ENCODE results near the gene FBLL1. TPM values are rescaled to one million over a fixed set of nuclear protein-coding genes. Genes with fewer than 3 reads are reported as not detected.

FBLL1 gene
- total and polyA plus RNA-seq, 2 donors (not counting 3 experiments of a cell fraction or from before 2014, with no cell fraction given), result 0.44 to 2.5 TPM

GRCh38 chr5:168482361-168482760, 46.7 kb upstream of the FBLL1 start:
- H3K27me3 ChIP-seq (ENCODE audit: control insufficient read depth in 2 of 2, insufficient read depth in 2 of 2, low read length in 2 of 2), result no peaks in the 10 kb centered on the region
- no peak overlapping the region for H3K4me3 ChIP-seq (replicated peaks in 1 of 3; ENCODE audit: insufficient read depth in 1 of 3, low read depth in 1 of 3, low read length in 3 of 3)
- H3K79me2 ChIP-seq (ENCODE audit: control insufficient read depth, insufficient read depth, low read length), result peaks cover 6% of the 10 kb centered on the region
- dilution Hi-C loops (cut with MboI; ENCODE audit: extremely low pct_ligation_motif_present, low sequenced_read_pairs), result no loop called here
- intact Hi-C loops (cut with micrococcal nuclease), result loop anchor here (10.0 kb wide), 1 partner anchor 1102 kb away; the partner anchor contains the start of gene SPDL1
- H3K9ac ChIP-seq (replicated peaks; ENCODE audit: extremely low read depth, insufficient read depth, low read length), result no peak overlapping the region
- no peak overlapping the region for H2AFZ ChIP-seq (ENCODE audit: low read depth, low read length)
- DNase-seq (ENCODE audit: low read depth, low spot score), result no peak
- peaks cover 2% of the 10 kb centered on the region for H3K4me1 ChIP-seq (ENCODE audit: control insufficient read depth, extremely low read depth, insufficient read depth, low read length)
- no peak for FAIRE-seq
- ChIA-PET POLR2A (no interaction called here), CTCF (no interaction called here)
- no peaks in the 10 kb centered on the region for H3K9me3 ChIP-seq (replicated peaks; ENCODE audit: control insufficient read depth, insufficient read depth, low read length)
- no peak for TF ChIP-seq MYC (IDR thresholded peaks at IDR 0.05; ENCODE audit: low read depth, low read length)
- no peak for TF ChIP-seq GATA2 (IDR thresholded peaks at IDR 0.05; ENCODE audit: insufficient read depth, insufficient read length, low read depth, low read length)
- TF ChIP-seq EZH2 (IDR thresholded peaks at IDR 0.05; ENCODE audit: borderline replicate concordance, low read depth, low read length, severe bottlenecking), result no peak
- no peak for TF ChIP-seq JUN (IDR thresholded peaks at IDR 0.05; ENCODE audit: borderline replicate concordance, insufficient read depth, insufficient read length, low read depth)
- H3K4me2 ChIP-seq (ENCODE audit: insufficient read depth, low read length), result no peak overlapping the region
- H3K27ac ChIP-seq (ENCODE audit: insufficient read depth, low read depth, low read length), result no peak overlapping the region
- H3K9me1 ChIP-seq (replicated peaks; ENCODE audit: control insufficient read depth, extremely low read depth, insufficient read depth, low read length), result no peaks in the 10 kb centered on the region
- H4K20me1 ChIP-seq (replicated peaks; ENCODE audit: control insufficient read depth, extremely low read depth, insufficient read depth, low read length), result no peaks in the 10 kb centered on the region
- no peaks in the 10 kb centered on the region for H3K36me3 ChIP-seq (ENCODE audit: control insufficient read depth in 2 of 2, extremely low read depth in 1 of 2, insufficient read depth in 2 of 2, low read length in 2 of 2)
- BruUV-seq (replicated peaks), result no TSS peak

- Histone ChIP-seq H4K20me1 (replicated peaks; ENCODE audit: control insufficient read depth, extremely low read depth, insufficient read depth, low read length) (no peaks in the 10 kb centered on the region), H3K9me1 (replicated peaks; ENCODE audit: control insufficient read depth, extremely low read depth, insufficient read depth, low read length) (no peaks in the 10 kb centered on the region), H3K4me3 (replicated peaks in 1 of 3; ENCODE audit: insufficient read depth in 1 of 3, low read depth in 1 of 3, low read length in 3 of 3) (peak within 1 kb of the TSS; percentile 62 to 98 (median 82)), H2AFZ (ENCODE audit: low read depth, low read length) (peak within 1 kb of the TSS; percentile 75), H3K27ac (ENCODE audit: insufficient read depth, low read depth, low read length) (peak within 1 kb of the TSS; percentile 4), H3K79me2 (ENCODE audit: control insufficient read depth, insufficient read depth, low read length) (peaks cover 15% of the 10 kb centered on the region), H3K9ac (replicated peaks; ENCODE audit: extremely low read depth, insufficient read depth, low read length) (peak within 1 kb of the TSS; percentile 67), H3K36me3 (ENCODE audit: control insufficient read depth in 2 of 2, extremely low read depth in 1 of 2, insufficient read depth in 2 of 2, low read length in 2 of 2) (peaks cover 0 to 6% of the 10 kb centered on the region in 2 experiments), H3K4me1 (ENCODE audit: control insufficient read depth, extremely low read depth, insufficient read depth, low read length) (peaks cover 6% of the 10 kb centered on the region), H3K9me3 (replicated peaks; ENCODE audit: control insufficient read depth, insufficient read depth, low read length) (no peaks in the 10 kb centered on the region), H3K27me3 (ENCODE audit: control insufficient read depth in 2 of 2, insufficient read depth in 2 of 2, low read length in 2 of 2) (no peaks in the 10 kb centered on the region), H3K4me2 (ENCODE audit: insufficient read depth, low read length) (peak within 1 kb of the TSS; percentile 74)
- dilution Hi-C loops (cut with MboI; ENCODE audit: extremely low pct_ligation_motif_present, low sequenced_read_pairs) (no loop called here), intact Hi-C loops (cut with micrococcal nuclease) (loop anchor here (1.0 to 10.0 kb wide), 4 partner anchors 76 to 1098 kb away; partner anchors contain the start of genes PANK3 and SPDL1)
- CTCF ChIA-PET, result no interaction called here
- POLR2A ChIA-PET, result interaction anchor here (1.1 kb wide), 1 partner anchor 94 kb away, joined by 4 read pairs; no protein-coding TSS in a partner anchor
- FAIRE-seq (peak; percentile 85), DNase-seq (ENCODE audit: low read depth, low spot score) (peak; percentile 94)
- BruUV-seq (replicated peaks), result TSS peak; percentile 71
- TF ChIP-seq JUN (IDR thresholded peaks at IDR 0.05; ENCODE audit: borderline replicate concordance, insufficient read depth, insufficient read length, low read depth) (no peak), POLR2AphosphoS5 (IDR thresholded peaks at IDR 0.05; ENCODE audit: insufficient read depth, low read depth, low read length) (peak; percentile 93), CTCF (IDR thresholded peaks at IDR 0.05; ENCODE audit: extremely low read depth in 1 of 2, insufficient read depth in 1 of 2, low read depth in 1 of 2, low read length in 2 of 2) (peak; percentile 97 to 98), POLR2A (IDR thresholded peaks at IDR 0.05; ENCODE audit: low read depth, low read length) (peak; percentile 94), MYC (IDR thresholded peaks at IDR 0.05; ENCODE audit: low read depth, low read length) (no peak), MAX (IDR thresholded peaks at IDR 0.05; ENCODE audit: insufficient read depth, insufficient read length) (no peak), EZH2 (IDR thresholded peaks at IDR 0.05; ENCODE audit: borderline replicate concordance, low read depth, low read length, severe bottlenecking) (no peak)
Measured at GRCh38 chr5:168486136-168486879, 42.8 kb upstream of the FBLL1 start, which contains the start of gene RARS1. Gene RARS1, plus strand, starts transcription at chr5:168486471. Its CDS starts 28 bp downstream, at chr5:168486499.
